ENCODE measurements around the gene L1CAM.

L1CAM gene

DNA sequence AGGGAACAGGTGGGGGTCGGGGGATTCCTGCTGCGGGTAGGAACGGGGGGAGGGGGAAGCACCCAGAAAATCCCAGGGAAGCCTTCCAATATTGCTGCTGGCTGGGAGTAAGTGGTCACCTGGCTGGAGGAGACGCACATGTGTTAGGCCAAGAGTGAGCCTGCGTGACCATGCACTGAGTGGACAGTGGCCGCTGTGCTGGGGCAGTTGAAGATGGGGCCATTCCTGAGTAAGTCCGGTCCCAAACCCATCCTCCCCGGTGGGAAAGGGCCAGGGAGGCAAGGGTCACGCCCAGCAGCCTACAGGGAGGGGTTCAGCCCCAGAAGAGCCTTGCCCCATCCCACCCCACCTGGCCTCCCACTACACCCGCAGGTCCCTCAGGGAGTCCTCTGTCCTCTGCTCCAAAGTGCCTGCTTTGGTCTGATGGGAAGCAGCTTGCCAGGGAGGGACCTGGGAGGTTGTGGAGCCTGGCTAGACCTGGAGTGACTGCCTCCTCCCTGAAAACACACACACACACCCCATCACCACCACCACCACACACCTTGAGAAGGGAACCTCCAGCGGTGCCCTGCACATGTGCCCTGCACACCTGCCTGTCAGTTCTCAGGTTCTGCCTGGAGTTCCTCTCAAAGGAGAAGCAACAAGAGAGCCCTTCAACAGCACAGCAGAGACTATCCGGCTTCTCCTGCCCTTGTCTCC lies 6.1 kb downstream of the L1CAM start:
- TF ChIP-seq ZNF292 (tag by site-specific recombination; IDR thresholded peaks at IDR 0.05; ENCODE audit: borderline replicate concordance, low read depth) (no peak), KLF1 (tag by site-specific recombination; IDR thresholded peaks at IDR 0.05) (peak; percentile 24; the same call in 1 of the 2 replicates), ZFHX2 (tag by site-specific recombination; conservative IDR thresholded peaks at IDR 0.05) (no peak), ZNF426 (tag by site-specific recombination; IDR thresholded peaks at IDR 0.05) (no peak), KLF8 (tag by site-specific recombination; IDR thresholded peaks at IDR 0.05) (no peak), ZNF501 (tag by site-specific recombination; IDR thresholded peaks at IDR 0.05) (no peak), SP2 (tag by site-specific recombination; IDR thresholded peaks at IDR 0.05) (no peak), ZNF521 (tag by site-specific recombination; IDR thresholded peaks at IDR 0.05) (no peak), ZBTB8A (tag by site-specific recombination; IDR thresholded peaks at IDR 0.05) (0 out of 2 replicates have a peak, but pooled peaks have one; percentile 14), ZNF530 (tag by site-specific recombination; IDR thresholded peaks at IDR 0.05; ENCODE audit: low read depth) (no peak), YY1 (tag by site-specific recombination; IDR thresholded peaks at IDR 0.05) (no peak), WT1 (tag by site-specific recombination; IDR thresholded peaks at IDR 0.05) (no peak), TCF7L2 (IDR thresholded peaks at IDR 0.05; ENCODE audit: borderline replicate concordance, low read depth, low read length) (no peak), ZSCAN23 (tag by site-specific recombination; IDR thresholded peaks at IDR 0.05) (no peak), ZNF341 (tag by site-specific recombination; IDR thresholded peaks at IDR 0.05; ENCODE audit: low read depth) (0 out of 2 replicates have a peak, but pooled peaks have one; percentile 14), ZNF560 (tag by site-specific recombination; IDR thresholded peaks at IDR 0.05; ENCODE audit: borderline replicate concordance) (no peak), ZNF600 (tag by site-specific recombination; IDR thresholded peaks at IDR 0.05) (peak; percentile 18; the same call in 1 of the 2 replicates), ZNF239 (tag by site-specific recombination; IDR thresholded peaks at IDR 0.05) (no peak)
- TF ChIP-seq, protein P1, sequence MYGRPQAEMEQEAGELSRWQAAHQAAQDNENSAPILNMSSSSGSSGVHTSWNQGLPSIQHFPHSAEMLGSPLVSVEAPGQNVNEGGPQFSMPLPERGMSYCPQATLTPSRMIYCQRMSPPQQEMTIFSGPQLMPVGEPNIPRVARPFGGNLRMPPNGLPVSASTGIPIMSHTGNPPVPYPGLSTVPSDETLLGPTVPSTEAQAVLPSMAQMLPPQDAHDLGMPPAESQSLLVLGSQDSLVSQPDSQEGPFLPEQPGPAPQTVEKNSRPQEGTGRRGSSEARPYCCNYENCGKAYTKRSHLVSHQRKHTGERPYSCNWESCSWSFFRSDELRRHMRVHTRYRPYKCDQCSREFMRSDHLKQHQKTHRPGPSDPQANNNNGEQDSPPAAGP (tag by site-specific recombination; IDR thresholded peaks at IDR 0.05), result peak; percentile 93; the same call in 1 of the 2 replicates
- TF ChIP-seq, protein P2, sequence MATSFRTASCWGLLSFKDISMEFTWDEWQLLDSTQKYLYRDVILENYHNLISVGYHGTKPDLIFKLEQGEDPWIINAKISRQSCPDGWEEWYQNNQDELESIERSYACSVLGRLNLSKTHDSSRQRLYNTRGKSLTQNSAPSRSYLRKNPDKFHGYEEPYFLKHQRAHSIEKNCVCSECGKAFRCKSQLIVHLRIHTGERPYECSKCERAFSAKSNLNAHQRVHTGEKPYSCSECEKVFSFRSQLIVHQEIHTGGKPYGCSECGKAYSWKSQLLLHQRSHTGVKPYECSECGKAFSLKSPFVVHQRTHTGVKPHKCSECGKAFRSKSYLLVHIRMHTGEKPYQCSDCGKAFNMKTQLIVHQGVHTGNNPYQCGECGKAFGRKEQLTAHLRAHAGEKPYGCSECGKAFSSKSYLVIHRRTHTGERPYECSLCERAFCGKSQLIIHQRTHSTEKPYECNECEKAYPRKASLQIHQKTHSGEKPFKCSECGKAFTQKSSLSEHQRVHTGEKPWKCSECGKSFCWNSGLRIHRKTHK (tag by site-specific recombination; IDR thresholded peaks at IDR 0.05), result no peak
- TF ChIP-seq, protein P3, sequence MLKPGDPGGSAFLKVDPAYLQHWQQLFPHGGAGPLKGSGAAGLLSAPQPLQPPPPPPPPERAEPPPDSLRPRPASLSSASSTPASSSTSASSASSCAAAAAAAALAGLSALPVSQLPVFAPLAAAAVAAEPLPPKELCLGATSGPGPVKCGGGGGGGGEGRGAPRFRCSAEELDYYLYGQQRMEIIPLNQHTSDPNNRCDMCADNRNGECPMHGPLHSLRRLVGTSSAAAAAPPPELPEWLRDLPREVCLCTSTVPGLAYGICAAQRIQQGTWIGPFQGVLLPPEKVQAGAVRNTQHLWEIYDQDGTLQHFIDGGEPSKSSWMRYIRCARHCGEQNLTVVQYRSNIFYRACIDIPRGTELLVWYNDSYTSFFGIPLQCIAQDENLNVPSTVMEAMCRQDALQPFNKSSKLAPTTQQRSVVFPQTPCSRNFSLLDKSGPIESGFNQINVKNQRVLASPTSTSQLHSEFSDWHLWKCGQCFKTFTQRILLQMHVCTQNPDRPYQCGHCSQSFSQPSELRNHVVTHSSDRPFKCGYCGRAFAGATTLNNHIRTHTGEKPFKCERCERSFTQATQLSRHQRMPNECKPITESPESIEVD (tag by site-specific recombination; IDR thresholded peaks at IDR 0.05), result no peak
- H3K4me3 ChIP-seq (ENCODE audit: low read depth, low read length), result no peak overlapping the region
- H3K36me3 ChIP-seq (ENCODE audit: control insufficient read depth in 2 of 2, insufficient read depth in 1 of 2, low read length in 2 of 2), result no peaks in the 10 kb centered on the region
- POLR2A ChIA-PET, result no interaction called here
- no peaks in the 10 kb centered on the region for H3K9me3 ChIP-seq (ENCODE audit: control insufficient read depth, insufficient read depth, low read depth, low read length)
- no peaks in the 10 kb centered on the region for H3K4me1 ChIP-seq (ENCODE audit: control insufficient read depth, insufficient read depth, low read length)
- H3K27ac ChIP-seq (ENCODE audit: extremely low read depth, low read depth, low read length), result no peak overlapping the region
- CTCF ChIA-PET, result no interaction called here

Measured in HEK293 (cell line).